GM12878 (cell line): ENCODE data around the gene MYRF. TPM values are rescaled to one million over a fixed set of nuclear protein-coding genes. Genes with fewer than 3 reads are reported as not detected.

Source experiments
- ATAC-seq: fragments of 200-7000 bp; cut with Tn5 transposase; 3 replicates; pipeline ENCODE4 v1.9.1; 2020; ENCODE audit warnings: mild to moderate bottlenecking, moderate library complexity
- BruUV-seq: library from RNA; stranded (reverse); fragments of 400-500 nt; replicated peaks from 2 replicates; lab custom pipeline; 2021; lab: Mats Ljungman, UMichigan
- CTCF ChIA-PET: fragments of 300-600 bp; sonication (Branson Sonifier 250); formaldehyde crosslinking; extraction: SDS; loops from one replicate; lab custom pipeline; 2021; ENCODE audit warnings: inconsistent platforms; lab: Yijun Ruan, JAX
- POLR2A ChIA-PET: fragments of 350-600 bp; formaldehyde crosslinking; extraction: SDS; loops from one replicate; lab custom pipeline; 2021; ENCODE audit warnings: inconsistent platforms; lab: Charles Lee
- RAD21 ChIA-PET: fragments of 300-600 bp; sonication (Branson Sonifier 250); formaldehyde crosslinking; loops from one replicate; lab custom pipeline; 2023; ENCODE audit warnings: antibody characterized with exemption; ENCODE audit not compliant: unreplicated experiment; lab: Charles Lee
- SMC1A ChIA-PET: fragments of 300-600 bp; sonication (Branson Sonifier 250); formaldehyde crosslinking; loops from one replicate; lab custom pipeline; 2023; ENCODE audit not compliant: unreplicated experiment, uncharacterized antibody; lab: Charles Lee
- DNase-seq: peaks from one replicate; pipeline ENCODE4 v3.0.0-alpha.2; 2011; ENCODE audit warnings: low read depth, low spot score
- FAIRE-seq: peaks from 3 replicates; lab custom pipeline; 2011; peaks lifted over from hg19 to GRCh38; lab: Jason Lieb, UNC
- H2AFZ ChIP-seq: 2 replicates; pipeline ENCODE4 v1.6.0; 2011; ENCODE audit warnings: low read depth, low read length, control low read depth; ENCODE audit not compliant: control insufficient read depth
- H3K27ac ChIP-seq: 2 replicates; pipeline ENCODE4 v1.5.1; 2011; ENCODE audit warnings: control low read depth; ENCODE audit not compliant: control insufficient read depth, insufficient read depth
- H3K27me3 ChIP-seq, 2 experiments: replicated peaks in 1 of 2; 2 replicates each; pipeline versions ENCODE4 v1.6.0 to v1.6.1; 2011; ENCODE audit warnings: low read length in 1 of 2; ENCODE audit not compliant: control insufficient read depth in 2 of 2, insufficient read depth in 2 of 2
- H3K36me3 ChIP-seq, 2 experiments: 2 replicates each; pipeline ENCODE4 v1.5.1; 2011; ENCODE audit warnings: low read length in 1 of 2; ENCODE audit not compliant: control insufficient read depth in 2 of 2, insufficient read depth in 2 of 2
- H3K4me1 ChIP-seq: 2 replicates; pipeline ENCODE4 v1.6.1; 2011; ENCODE audit warnings: mild to moderate bottlenecking, low read length, moderate library complexity, mixed read lengths; ENCODE audit not compliant: control insufficient read depth, insufficient read depth
- H3K4me2 ChIP-seq: 2 replicates; pipeline ENCODE4 v1.6.0; 2011; ENCODE audit warnings: control low read depth; ENCODE audit not compliant: control insufficient read depth, insufficient read depth
- H3K4me3 ChIP-seq: fragments of 200-600 bp; sonication (generic); 2 replicates; pipeline ENCODE4 v1.5.1; 2016
- H3K79me2 ChIP-seq: 2 replicates; pipeline ENCODE4 v1.6.0; 2011; ENCODE audit warnings: low read length; ENCODE audit not compliant: control insufficient read depth, insufficient read depth
- H3K9ac ChIP-seq: 2 replicates; pipeline ENCODE4 v1.8.0; 2011; ENCODE audit warnings: low read length, control low read depth, mixed read lengths; ENCODE audit not compliant: control insufficient read depth, insufficient read depth
- H3K9me3 ChIP-seq: replicated peaks from 3 replicates; pipeline ENCODE4 v1.5.1; 2011; ENCODE audit warnings: mild to moderate bottlenecking, low read length; ENCODE audit not compliant: control insufficient read depth, insufficient read depth
- H4K20me1 ChIP-seq: 2 replicates; pipeline ENCODE4 v1.6.0; 2011; ENCODE audit not compliant: control insufficient read depth, insufficient read depth
- CREB1 ChIP-seq: IDR thresholded peaks from 2 replicates; pipeline ENCODE4 v1.6.1; 2012; ENCODE audit warnings: low read depth, mild to moderate bottlenecking, inconsistent platforms
- EP300 ChIP-seq, 2 experiments: fragments of 150-350 bp in 1 of 2; IDR thresholded peaks; 2 replicates each; pipeline ENCODE4 v1.6.1; 2011 to 2012; ENCODE audit warnings: low read depth in 2 of 2, low read length in 2 of 2, borderline replicate concordance in 1 of 2, improper control_type of control experiment in 1 of 2, inconsistent platforms in 1 of 2; ENCODE audit not compliant: control insufficient read depth in 1 of 2
- HDGF ChIP-seq: fragments of 450-650 bp; IDR thresholded peaks from 2 replicates; pipeline ENCODE4 v1.6.1; 2016; ENCODE audit warnings: antibody characterized with exemption
- RBBP5 ChIP-seq: fragments of 200-600 bp; sonication (generic); conservative IDR thresholded peaks from 2 replicates; pipeline ENCODE4 v1.6.1; 2016
- SKIL ChIP-seq: fragments of 450-650 bp; IDR thresholded peaks from 2 replicates; pipeline ENCODE4 v1.6.1; 2017; ENCODE audit warnings: mild to moderate bottlenecking, low read depth, inconsistent platforms; ENCODE audit not compliant: poor library complexity, severe bottlenecking
- SMC3 ChIP-seq: IDR thresholded peaks from 2 replicates; pipeline ENCODE4 v1.6.1; 2011; ENCODE audit warnings: low read length, improper control_type of control experiment, borderline replicate concordance
- TCF12 ChIP-seq: IDR thresholded peaks from 2 replicates; pipeline ENCODE4 v1.6.1; 2011; ENCODE audit warnings: low read depth, mild to moderate bottlenecking, low read length
- YY1 ChIP-seq: IDR thresholded peaks from 2 replicates; pipeline ENCODE4 v1.6.1; 2011; ENCODE audit warnings: low read depth, mild to moderate bottlenecking, low read length
- ZNF592 ChIP-seq: fragments of 450-650 bp; IDR thresholded peaks from 2 replicates; pipeline ENCODE4 v1.6.1; 2017; ENCODE audit warnings: mild to moderate bottlenecking, moderate library complexity
- ZSCAN29 ChIP-seq: fragments of 450-650 bp; IDR thresholded peaks from 2 replicates; pipeline ENCODE4 v1.6.1; 2017; ENCODE audit warnings: mild to moderate bottlenecking, moderate library complexity
- WGBS: methylation state at CpG from one replicate; pipeline ENCODE4 v1.1.6; 2016; ENCODE audit warnings: low lambda C conversion rate; ENCODE audit not compliant: insufficient replicate concordance, insufficient coverage; ENCODE audit errors: missing lambda C conversion rate; 5-methylcytosine and 5-hydroxymethylcytosine counted together
- in situ Hi-C: fragments of 300-500 bp; cut with MboI; formaldehyde crosslinking; loops from 9 replicates; pipeline ENCODE4 v1.14.3; 2018; ENCODE audit warnings: mixed read lengths
- intact Hi-C: fragments of 100-400 bp; cut with micrococcal nuclease; formaldehyde crosslinking; loops from one replicate; pipeline ENCODE4 v1.14.2; 2022; ENCODE audit not compliant: unreplicated experiment
- polyA plus RNA-seq, 11 experiments: library from polyadenylated mRNA; depleted of rRNA in 4 of 11; unstranded in 6 of 11; stranded (reverse) in 5 of 11; fragments of >200 nt; fragmentation: Nextera tagmentation in 4 of 11; fragmentation: Illumina TruSeq in 1 of 11; extraction: Ambion mirVana in 4 of 11; extraction: Trizol in 1 of 11; gene quantifications; 1 replicate in 1 of 11; 2 replicates in 10 of 11; pipeline versions ENCODE4 v1.2.1 to v1.2.3, GENCODE V29; 2011 to 2016; ENCODE audit warnings: inconsistent platforms in 2 of 11, missing spikeins in 2 of 11, low read depth in 1 of 11
- total RNA-seq, 4 experiments: library from RNA; depleted of rRNA in 3 of 4; stranded (reverse); fragments of >200 nt in 3 of 4; fragmentation: Illumina TruSeq in 1 of 4; extraction: Trizol in 1 of 4; gene quantifications; 2 replicates each; pipeline versions ENCODE4 v1.2.1 to v1.2.3, GENCODE V29; 2013 to 2021

Gene MYRF
- total and polyA plus RNA-seq, 10 of the 15 experiments (the other 5 are each of a cell fraction or from before 2014, with no cell fraction given), result 0.27 to 15.6 (median 0.89) TPM

GRCh38 chr11:61771195-61771894, 18.9 kb downstream of the MYRF start:
- H3K27me3 ChIP-seq, result no peaks in the 10 kb centered on the region
- H3K9me3 ChIP-seq, result no peaks in the 10 kb centered on the region
- WGBS, result 53% methylated on average over 15 of the region's 15 CpGs
- H2AFZ ChIP-seq, result no peak overlapping the region
- no TSS peak for BruUV-seq
- no peak overlapping the region for H3K27ac ChIP-seq
- no peaks in the 10 kb centered on the region for H3K79me2 ChIP-seq
- no peak for FAIRE-seq
- intact Hi-C loops (no loop called here), in situ Hi-C loops (no loop called here)
- no peaks in the 10 kb centered on the region for H3K4me1 ChIP-seq
- ATAC-seq, result peak; percentile 12; the same call in 1 of the 3 replicates
- ChIA-PET RAD21 (no interaction called here), POLR2A (interaction anchor here (0.6 kb wide), 1 partner anchor 686 kb away, joined by 4 read pairs; no protein-coding TSS in a partner anchor), CTCF (interaction anchor here (1.5 kb wide), 1 partner anchor 23 kb away, joined by 4 read pairs; no protein-coding TSS in a partner anchor), SMC1A (no interaction called here)
- H3K4me2 ChIP-seq, result no peak overlapping the region
- no peak overlapping the region for H3K4me3 ChIP-seq
- H3K36me3 ChIP-seq, result no peaks in the 10 kb centered on the region
- no peak overlapping the region for H3K9ac ChIP-seq
- no peak for DNase-seq
- H4K20me1 ChIP-seq, result no peaks in the 10 kb centered on the region
- TF ChIP-seq SMC3 (no peak), YY1 (no peak), TCF12 (no peak)

- Histone ChIP-seq H3K4me2 (no peak overlapping the region), H3K9ac (no peak overlapping the region)
- RAD21 ChIA-PET, result interaction anchor here (1.2 kb wide), 1 partner anchor 13 kb away, joined by 3 read pairs; no protein-coding TSS in a partner anchor
- TF ChIP-seq ZSCAN29 (no peak), ZNF592 (no peak), EP300 (IDR thresholded peaks at IDR 0.05; ENCODE audit: borderline replicate concordance in 1 of 2, control insufficient read depth in 1 of 2, low read depth in 2 of 2, low read length in 2 of 2) (no peak), SKIL (no peak), RBBP5 (no peak), CREB1 (no peak), HDGF (no peak)
Measured at GRCh38 chr11:61771985-61772455, 19.6 kb downstream of the MYRF start.

More at GRCh38 chr11:61771985-61772455, 19.6 kb downstream of the MYRF start:
- no peaks in the 10 kb centered on the region for H4K20me1 ChIP-seq
- peak overlapping the region; percentile 62; the same call in 1 of the 2 replicates for H2AFZ ChIP-seq
- SMC1A ChIA-PET, result no interaction called here
- no peaks in the 10 kb centered on the region for H3K4me1 ChIP-seq
- no peaks in the 10 kb centered on the region for H3K79me2 ChIP-seq
- H3K4me3 ChIP-seq, result no peak overlapping the region
- POLR2A ChIA-PET, result interaction anchor here (0.6 kb wide), 1 partner anchor 686 kb away, joined by 4 read pairs; no protein-coding TSS in a partner anchor
- ATAC-seq (no peak), FAIRE-seq (no peak), DNase-seq (no peak)
- no peak overlapping the region for H3K27ac ChIP-seq
- in situ Hi-C loops (no loop called here), intact Hi-C loops (no loop called here)
- 42% methylated on average over 6 of the region's 7 CpGs for WGBS
- H3K27me3 ChIP-seq, result no peaks in the 10 kb centered on the region
- no TSS peak for BruUV-seq
- no peaks in the 10 kb centered on the region for H3K36me3 ChIP-seq
- CTCF ChIA-PET, result interaction anchor here (0.7 to 1.5 kb wide), 2 partner anchors 23 to 25 kb away, joined by 3 to 4 read pairs; no protein-coding TSS in a partner anchor
- no peaks in the 10 kb centered on the region for H3K9me3 ChIP-seq
